Umbilical cord (tissue), 2 donors: ENCODE measurements around the gene SPP1. TPM values are rescaled to one million over a fixed set of nuclear protein-coding genes. Genes with fewer than 3 reads are reported as not detected.

Experiments
- DNase-seq: peaks from one replicate; pipeline ENCODE4 v3.0.0-alpha.2; 2015; ENCODE audit warnings: low spot score
- total RNA-seq: library from RNA; depleted of rRNA; stranded (reverse); fragments of >200 nt; gene quantifications from one replicate; pipeline ENCODE4 v1.2.3, GENCODE V29; 2014; ENCODE audit warnings: low replicate concordance; ENCODE audit not compliant: insufficient read depth

SPP1 gene
- total RNA-seq, 1 donor from 2014 or later, result 1,479 TPM

DNA sequence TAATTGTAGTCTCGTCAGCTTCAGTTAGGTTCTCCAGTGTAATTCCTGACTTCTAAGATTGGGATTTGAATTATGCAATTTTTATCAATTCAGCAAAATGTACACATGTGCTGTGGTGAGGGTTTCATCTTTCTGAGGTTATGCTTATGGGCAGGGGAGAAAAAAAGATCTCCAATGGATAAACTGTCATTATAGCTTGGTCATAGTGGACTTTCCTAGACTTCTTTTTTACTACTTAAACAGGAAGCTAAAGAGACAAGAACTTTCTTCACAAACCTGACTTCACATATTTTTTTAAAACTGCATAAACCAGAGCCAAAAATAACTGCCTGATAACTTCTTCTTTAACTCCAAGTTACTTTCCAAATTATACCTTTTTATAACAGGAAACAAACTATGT, 21.7 kb upstream of the SPP1 start:
- peak; percentile 10 for DNase-seq

DNA sequence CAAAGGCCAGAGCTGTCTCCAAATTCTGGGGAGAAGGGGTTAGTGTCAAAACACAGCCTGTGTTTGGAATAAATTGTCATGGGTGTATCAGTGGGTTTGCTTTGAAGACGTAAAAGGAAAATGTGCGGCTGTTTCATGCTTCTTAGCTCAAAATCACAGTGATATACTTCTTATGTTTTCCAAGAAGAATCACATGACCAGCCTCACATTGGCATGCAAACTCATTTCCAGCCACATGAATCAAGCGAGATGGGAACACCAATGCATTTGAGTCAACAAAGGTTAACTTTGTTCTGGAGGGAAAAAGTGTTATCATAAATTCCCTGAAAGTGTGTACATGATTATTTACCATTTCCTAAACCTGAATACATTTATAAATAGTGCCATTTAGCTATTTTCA, 19.0 kb upstream of the SPP1 start:
- no peak for DNase-seq

DNA sequence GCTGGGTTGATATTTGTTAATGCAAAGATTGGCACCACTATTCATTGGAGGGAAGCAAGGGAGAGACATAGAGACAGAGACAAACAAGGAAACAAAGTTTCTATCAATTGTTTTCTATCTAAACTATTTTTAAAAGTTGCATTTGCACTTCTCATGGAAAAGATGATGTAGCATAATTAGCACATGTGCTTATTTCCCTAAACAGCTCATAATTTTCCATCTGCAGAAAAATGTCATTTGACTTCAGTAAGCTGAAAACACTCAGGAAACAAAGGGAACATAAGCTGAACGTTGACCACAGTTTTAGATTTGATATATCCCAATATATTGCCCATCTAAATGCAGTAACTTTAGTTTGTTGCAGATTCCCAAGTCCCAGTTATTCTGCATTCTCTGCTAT, 18.5 kb upstream of the SPP1 start:
- DNase-seq, result no peak

DNA sequence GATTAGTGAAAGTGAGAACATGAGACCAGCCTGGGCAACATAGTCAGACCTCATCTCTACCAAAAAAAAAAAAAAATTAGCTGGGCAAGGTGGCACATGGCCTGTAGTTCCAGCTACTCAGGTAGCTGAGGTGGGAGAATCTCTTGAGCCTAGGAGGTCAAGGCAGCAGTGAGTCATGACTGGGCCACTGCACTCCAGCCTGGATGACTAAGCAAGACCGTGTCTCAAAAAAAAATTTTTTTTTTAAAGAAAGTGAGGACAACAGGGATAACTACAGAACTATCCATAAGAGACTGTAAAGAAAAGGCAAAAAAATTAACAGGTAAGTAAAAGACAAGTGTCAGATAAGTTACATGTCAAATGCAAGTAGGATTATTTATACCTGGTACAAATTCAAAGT, 13.5 kb upstream of the SPP1 start:
- DNase-seq, result no peak

DNA sequence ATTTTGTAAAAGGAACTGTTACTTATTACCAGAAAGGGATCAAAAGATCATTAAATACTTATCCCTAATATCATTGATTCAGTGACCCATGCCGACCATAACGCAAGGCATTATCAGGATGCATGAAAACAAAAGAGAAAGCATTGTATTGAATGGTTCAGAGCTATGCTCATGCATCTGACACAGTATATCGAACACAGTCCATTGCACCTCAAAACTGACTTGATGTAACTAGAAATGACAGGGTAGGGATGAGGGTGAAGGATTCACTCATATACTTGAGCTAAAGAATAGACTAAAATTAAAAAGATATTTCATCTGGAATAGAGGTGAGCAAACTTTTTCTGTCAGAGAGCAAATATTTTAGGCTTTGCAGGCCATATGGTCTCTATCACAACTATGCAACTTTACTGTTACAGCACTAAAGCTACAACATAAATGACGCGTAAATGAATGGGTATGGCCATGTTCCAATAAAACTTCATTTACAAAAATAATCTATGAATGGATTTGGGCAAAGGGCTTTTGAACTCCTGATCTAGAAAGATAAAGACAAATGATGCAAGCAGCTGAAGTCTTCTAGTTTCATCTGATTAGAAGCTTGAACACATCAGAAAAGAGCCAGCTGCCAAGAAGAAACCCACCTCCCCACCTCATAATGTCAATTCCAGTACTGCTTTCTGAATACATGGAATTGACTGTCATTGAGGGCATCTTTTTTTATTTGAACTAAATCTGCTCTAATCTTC, 12.9 kb upstream of the SPP1 start:
- DNase-seq, result no peak

DNA sequence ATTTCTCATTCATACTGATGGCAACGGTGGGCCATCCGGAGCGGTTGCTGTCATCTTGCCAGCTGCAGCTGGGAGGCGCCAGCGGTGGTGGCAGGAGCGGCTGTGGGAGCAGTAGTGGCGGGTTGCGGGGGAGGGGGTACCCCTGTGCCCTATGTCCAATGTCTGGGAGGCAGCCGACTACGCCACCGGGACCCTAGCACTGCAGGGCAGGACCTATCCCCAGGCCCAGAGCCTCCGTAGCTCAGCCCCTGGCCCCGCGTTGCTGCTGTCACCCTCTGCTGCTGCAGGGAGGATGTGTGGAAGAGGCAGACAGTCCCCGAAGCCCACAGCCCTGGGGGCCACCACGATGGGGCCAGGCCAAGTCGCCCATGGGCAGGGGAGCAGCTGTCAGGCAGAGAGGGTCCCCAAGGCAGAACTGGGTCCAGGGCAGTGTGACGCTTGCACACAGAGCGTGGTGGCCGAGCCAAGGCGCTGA, 10.0 kb upstream of the SPP1 start:
- no peak for DNase-seq

DNA sequence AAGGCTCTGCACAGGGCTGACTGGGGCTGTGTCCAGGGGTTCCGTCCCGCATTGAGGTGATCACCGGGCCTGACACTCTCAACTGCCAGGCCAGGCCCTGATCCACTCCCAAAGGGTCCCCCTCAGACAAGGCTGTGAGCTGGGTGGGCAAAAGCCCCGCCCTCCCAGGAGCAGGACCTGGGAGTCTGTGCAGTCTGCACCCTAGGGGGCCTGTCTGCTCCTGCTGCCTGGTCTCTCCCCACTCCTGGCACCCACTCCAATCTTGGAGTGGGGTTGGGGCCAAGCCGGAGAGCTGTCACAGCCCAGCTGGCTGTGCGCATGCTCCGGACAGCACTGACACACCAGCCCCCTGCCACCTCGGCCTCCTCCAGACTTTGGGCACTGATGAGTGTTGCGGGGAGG, 9.4 kb upstream of the SPP1 start:
- DNase-seq, result no peak

DNA sequence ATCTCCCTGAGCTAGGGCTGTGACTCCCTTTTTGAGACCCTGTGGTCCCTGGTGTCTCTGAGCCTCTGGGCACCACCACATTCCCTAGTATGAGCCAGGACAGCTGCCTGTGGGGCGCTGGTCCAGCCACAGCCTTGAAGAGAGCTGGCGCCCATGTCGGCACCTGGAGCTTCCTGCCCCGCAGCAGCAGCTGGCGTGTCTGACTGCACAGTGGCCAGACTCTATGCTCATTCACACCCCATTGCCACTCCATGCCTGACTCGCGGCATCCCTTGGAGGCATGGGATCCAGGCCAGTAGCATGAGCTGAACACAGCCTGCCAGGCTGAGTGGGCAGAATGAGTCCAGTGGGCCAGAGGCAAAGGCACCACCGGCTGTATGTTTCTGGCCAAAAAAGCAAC, 8.3 kb upstream of the SPP1 start:
- DNase-seq, result no peak

DNA sequence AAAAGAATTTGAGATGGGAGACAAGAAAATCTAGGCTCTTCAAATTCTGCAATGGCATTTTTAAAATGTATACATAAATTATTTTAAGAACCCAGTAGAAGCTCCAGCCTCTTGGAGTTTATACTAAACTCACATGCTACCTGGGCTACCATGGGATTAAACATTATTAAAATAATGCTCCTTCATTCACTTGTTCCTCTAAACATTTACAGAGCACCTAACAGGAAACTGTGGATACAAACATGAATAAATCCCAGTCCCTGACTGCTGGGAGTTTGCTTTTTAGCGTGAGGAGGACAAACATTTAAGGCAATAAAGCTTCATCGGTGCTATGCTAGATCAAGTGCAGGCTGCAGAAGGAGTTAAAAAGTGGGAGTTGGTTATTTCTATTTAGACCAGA, 5.4 kb upstream of the SPP1 start:
- DNase-seq, result no peak

DNA sequence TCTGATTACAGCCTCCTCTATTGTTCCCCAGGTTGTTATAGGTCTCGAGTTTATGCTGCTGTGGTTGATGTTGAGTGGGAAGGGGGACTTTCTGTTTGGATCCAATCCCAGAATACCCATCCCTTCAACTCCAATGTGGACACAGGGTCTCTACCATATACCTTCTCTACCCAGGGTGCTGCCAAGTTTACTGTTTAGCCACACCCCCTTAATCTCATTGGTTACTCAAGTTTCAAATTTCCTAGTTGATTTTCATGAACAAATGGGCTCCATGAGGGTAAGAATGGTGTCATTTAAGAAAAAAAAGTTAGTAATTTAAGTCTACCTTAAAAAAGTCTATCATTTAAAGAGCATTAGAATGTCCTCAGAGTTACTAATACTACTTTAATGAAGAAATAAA, 3.6 kb upstream of the SPP1 start:
- DNase-seq, result no peak

DNA sequence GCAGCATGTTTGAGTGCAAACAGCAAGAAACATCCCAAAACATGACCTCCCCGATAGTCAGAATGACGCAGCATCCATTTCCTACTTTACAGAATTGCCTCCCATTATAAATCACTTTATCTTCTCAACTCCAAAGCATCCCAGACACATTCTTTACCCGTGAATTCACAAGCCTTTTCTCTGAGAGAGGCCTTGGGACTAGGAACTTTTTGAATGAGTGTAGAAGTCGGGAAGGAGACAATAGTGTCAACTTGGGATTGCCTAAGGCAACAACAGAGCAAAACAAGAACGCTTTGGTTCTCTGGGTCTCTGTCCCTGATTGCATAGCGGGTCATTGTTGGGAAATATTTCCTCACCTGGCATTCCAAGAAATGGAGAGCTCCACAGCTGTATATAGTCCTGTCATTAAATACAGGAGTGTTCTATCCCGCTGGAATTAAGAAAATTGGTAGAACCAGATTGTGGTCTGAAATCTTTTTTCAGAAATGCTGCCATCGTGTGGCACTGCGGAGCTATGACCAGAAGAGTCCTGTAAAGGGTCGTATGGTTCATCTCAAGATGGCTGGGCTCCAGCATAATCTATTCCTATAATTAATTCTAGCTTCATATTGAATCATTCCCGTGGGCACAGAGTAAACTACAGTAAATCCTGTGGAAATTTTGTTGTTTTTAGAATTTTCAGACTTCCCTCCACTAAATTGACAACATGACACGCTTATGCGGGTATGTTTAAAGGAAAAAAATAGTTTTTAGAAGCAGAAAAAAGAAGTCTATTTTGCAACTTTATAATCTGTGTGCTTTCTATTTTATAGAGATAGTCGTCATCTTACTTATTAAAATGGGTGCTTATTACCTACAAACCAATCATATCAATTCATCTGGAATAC, 2.0 kb upstream of the SPP1 start:
- peak; percentile 69 for DNase-seq

DNA sequence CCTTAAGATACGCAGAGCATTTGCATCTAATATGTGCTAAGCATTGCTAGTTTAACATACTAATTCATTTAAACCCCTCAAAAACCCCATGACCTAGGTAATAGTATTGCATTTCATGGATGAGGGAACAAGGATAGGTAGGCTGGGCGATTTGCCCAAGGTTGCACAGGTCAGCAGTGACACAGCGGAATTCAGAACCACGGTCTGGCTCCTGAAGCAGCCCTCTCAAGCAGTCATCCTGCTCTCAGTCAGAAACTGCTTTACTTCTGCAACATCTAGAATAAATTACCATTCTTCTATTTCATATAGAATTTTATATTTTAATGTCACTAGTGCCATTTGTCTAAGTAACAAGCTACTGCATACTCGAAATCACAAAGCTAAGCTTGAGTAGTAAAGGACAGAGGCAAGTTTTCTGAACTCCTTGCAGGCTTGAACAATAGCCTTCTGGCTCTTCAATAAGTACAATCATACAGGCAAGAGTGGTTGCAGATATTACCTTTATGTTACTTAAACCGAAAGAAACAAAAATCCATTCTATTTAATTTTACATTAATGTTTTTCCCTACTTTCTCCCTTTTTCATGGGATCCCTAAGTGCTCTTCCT, 555 bp upstream of the SPP1 start:
- DNase-seq, result no peak

DNA sequence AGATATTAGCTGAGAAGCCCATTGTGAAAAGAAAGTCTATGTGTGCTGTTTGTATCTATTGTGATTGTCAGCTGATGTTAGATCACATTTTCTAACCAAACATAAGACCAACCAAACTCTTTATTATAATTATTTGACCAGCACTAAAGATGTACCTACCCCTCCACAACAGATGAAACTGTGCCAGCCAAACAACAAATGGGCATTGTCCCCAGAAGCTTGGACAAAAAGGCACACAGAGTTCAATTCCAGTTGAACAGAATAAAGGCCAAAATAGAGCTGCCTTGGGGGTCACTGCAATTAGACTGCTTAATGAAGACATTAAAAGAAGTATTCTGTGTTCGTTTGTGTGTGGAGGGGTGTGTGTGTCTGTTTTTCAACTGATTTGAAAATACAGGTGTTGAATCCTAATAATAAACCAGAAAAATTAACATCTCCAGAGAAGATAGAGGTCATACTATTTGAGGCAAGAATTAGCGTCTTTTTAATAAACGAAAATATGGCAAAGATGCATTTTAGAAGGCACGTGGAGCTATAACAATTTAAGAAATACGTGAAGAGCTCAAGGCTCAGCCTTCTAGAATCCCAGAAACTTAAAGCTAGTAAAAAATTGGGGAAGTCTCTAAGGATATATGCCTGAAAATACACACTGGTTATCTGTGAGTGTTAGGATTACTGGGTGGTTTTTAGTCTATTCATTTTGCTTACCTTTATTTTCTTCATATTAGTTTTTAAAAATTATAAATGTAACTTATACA, 2.2 kb downstream of the SPP1 start:
- no peak for DNase-seq

DNA sequence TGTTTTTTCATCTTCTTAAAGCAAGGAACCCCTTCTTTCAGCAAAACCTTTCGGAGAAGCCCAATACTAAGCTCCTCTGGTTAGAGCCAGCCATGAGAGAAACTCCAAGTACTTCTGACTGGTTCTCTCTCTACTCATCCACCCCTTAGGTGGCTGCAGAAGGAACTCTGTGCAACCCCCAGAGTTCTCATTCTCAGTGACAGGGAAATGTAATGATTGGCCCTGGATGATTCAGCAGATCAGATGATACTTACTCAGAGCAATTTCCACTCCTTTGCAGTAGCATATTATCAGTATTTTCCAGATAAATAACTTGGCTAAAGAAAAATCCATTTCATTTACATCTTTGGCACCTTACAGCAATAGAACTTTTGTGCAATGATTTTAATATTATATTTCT, 3.2 kb downstream of the SPP1 start:
- no peak for DNase-seq

DNA sequence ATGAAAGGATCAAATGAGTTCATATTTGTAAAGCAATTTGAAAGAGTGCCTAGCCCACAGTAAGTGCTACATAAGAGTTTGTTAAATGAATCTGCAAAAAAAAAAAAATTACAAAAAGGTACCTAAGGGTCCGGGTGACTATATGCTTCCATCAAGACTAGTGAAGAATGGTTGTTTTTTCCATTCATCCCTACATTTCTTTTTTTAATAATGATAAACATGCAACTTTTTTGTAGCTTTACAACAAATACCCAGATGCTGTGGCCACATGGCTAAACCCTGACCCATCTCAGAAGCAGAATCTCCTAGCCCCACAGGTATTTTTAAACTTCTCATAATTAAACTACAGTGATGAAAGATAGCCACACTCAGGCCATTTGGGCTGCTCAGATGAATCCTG, 4.3 kb downstream of the SPP1 start:
- DNase-seq, result no peak

DNA sequence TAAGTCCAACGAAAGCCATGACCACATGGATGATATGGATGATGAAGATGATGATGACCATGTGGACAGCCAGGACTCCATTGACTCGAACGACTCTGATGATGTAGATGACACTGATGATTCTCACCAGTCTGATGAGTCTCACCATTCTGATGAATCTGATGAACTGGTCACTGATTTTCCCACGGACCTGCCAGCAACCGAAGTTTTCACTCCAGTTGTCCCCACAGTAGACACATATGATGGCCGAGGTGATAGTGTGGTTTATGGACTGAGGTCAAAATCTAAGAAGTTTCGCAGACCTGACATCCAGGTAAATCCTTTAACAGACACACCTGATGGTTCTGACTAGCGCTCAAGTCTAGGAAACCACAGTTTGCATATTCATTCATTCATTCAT, 6.0 kb downstream of the SPP1 start:
- no peak for DNase-seq

DNA sequence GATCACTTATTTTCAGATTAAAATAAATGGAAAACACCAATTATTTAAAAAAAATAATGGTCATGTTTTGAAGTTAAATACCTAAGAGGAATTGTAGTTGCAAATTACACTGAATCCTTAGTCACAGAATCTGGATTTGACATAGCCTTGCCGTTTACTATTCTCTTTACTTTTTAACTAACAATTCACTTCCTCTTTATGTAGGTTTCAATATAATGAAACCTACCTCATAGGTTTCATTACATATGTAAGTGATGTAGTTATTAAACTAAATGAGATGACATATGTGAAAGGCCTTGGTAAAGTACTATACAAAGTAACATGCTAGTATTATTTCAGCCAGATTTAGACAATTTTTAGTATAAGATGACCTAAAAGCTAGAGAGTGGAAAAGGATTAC, 6.5 kb downstream of the SPP1 start:
- DNase-seq, result no peak

DNA sequence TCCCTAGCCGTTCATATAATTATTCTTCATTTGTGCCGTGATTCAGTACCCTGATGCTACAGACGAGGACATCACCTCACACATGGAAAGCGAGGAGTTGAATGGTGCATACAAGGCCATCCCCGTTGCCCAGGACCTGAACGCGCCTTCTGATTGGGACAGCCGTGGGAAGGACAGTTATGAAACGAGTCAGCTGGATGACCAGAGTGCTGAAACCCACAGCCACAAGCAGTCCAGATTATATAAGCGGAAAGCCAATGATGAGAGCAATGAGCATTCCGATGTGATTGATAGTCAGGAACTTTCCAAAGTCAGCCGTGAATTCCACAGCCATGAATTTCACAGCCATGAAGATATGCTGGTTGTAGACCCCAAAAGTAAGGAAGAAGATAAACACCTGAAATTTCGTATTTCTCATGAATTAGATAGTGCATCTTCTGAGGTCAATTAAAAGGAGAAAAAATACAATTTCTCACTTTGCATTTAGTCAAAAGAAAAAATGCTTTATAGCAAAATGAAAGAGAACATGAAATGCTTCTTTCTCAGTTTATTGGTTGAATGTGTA, 7.0 kb downstream of the SPP1 start:
- no peak for DNase-seq

DNA sequence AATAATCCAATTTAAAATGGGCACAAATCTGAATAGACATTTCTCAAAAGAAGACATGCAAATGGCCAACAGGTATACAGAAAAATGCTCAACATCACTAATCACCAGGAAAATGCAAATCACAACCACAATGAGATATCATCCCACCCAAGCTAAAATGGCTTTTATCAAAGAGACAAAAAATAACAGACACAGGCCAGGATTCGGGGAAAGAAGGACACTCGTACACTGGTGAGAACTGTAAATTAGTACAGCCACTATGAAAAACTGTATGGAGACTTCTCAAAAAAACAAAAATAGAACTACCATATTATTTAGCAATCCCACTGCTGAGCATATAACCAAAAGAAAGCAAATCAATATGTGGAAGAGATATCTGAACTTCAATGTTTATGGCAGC, 8.5 kb downstream of the SPP1 start:
- no peak for DNase-seq

DNA sequence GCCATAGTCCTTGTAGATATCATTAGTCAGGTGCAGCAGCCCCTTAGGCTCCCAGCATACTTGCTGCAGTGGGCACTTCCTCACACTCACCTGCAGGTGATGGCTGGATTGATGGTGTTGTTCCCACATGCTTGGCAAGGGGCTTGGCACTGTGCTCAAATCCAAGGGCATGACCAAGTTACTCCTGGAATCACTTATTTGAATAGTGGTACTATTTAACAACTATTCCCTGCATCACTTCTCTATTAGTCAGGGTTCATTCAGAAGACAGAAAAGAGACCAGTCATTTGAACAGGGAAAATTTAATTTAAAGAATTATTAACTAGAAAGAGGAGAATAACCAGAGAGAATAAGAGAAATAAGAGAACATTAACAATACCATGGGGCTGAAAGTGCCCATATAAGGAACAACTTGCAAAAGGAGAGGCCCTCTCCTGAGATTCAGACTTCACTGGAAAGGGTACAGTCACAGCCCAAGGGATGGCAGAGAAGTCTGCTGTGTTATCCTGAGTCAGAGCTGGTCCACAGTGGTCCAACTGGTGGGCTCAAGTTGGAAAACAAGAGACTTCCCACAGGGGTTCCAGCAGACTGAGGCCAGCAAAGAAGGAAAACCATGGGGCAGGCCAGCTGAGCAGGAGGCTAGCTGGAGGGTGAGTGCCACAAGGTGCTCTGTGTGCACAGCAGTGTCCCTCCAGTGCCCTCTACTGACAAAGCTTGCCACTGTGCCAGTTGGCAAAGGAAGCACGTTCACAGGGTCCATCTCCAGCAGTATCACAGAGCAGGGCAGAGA, 9.8 kb downstream of the SPP1 start:
- peak; percentile 38 for DNase-seq

DNA sequence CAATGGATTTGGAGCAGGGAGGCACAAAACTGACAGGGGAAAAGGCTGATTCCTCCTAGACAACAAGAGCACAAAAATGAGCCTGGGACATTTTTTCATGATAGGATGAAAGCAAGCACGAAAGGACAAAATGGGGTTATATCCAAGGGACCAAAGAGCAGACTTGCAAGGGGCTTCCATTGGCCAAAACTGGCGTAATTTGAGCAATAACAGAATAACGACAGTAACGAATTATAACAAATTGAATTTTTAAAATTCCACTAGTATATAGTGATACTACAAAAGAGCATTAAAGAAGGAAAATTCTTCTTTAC, 10.3 kb downstream of the SPP1 start:
- no peak for DNase-seq
